ENCODE measurements around the gene DGCR8.

Gene DGCR8

DNA sequence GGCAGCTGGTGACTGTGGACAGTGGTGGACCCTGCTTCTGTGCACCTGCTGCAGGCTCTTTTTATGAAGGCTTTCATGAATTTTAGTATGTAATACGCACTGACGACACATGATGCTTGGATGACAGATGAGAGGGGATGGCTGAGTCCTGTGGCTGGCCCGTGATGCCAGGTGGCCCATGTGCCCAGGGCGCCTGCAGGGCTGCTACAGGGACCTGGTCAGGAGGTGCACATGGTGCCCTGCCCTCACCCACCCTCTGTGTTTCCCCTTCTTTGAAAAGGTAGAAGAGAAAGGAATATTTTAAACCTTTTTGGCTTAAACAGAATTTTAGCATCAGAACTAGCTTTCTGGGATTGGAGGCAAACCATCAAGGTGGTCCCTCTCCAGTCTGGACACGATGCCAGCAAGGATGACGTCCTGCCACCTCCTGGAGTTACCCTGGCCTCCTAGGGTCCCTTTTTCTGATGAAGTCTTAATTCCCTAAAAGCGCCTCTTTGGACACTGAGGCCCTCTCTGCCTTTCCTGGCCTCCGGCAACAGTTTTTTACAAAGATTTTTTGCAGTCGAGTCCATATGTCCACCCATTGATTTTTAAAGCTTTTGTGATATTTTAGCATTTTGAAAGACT, 30.4 kb downstream of the DGCR8 start:
- peak overlapping the region; percentile 87 for H3K27ac ChIP-seq
- ChIA-PET CTCF (no interaction called here), POLR2A (ENCODE audit: low non-redundant PET) (no interaction called here)
- no peak for DNase-seq (ENCODE audit: low spot score)
- TF ChIP-seq, protein P1, sequence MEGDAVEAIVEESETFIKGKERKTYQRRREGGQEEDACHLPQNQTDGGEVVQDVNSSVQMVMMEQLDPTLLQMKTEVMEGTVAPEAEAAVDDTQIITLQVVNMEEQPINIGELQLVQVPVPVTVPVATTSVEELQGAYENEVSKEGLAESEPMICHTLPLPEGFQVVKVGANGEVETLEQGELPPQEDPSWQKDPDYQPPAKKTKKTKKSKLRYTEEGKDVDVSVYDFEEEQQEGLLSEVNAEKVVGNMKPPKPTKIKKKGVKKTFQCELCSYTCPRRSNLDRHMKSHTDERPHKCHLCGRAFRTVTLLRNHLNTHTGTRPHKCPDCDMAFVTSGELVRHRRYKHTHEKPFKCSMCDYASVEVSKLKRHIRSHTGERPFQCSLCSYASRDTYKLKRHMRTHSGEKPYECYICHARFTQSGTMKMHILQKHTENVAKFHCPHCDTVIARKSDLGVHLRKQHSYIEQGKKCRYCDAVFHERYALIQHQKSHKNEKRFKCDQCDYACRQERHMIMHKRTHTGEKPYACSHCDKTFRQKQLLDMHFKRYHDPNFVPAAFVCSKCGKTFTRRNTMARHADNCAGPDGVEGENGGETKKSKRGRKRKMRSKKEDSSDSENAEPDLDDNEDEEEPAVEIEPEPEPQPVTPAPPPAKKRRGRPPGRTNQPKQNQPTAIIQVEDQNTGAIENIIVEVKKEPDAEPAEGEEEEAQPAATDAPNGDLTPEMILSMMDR (conservative IDR thresholded peaks at IDR 0.05; ENCODE audit: low read depth): no peak

GRCh38 chr22:20111045-20111688, 31.1 kb downstream of the DGCR8 start:
- H3K27ac ChIP-seq: peak overlapping the region; percentile 87
- CTCF ChIA-PET: interaction anchor here (0.6 to 0.7 kb wide), 2 partner anchors 164 to 349 kb away, joined by 3 to 4 read pairs; no protein-coding TSS in a partner anchor
- TF ChIP-seq, protein P1 (conservative IDR thresholded peaks at IDR 0.05; ENCODE audit: low read depth): peak; percentile 37
- POLR2A ChIA-PET (ENCODE audit: low non-redundant PET): interaction anchor here (0.6 kb wide), 1 partner anchor 10 kb away, joined by 3 read pairs; no protein-coding TSS in a partner anchor
- DNase-seq (ENCODE audit: low spot score): no peak

DNA sequence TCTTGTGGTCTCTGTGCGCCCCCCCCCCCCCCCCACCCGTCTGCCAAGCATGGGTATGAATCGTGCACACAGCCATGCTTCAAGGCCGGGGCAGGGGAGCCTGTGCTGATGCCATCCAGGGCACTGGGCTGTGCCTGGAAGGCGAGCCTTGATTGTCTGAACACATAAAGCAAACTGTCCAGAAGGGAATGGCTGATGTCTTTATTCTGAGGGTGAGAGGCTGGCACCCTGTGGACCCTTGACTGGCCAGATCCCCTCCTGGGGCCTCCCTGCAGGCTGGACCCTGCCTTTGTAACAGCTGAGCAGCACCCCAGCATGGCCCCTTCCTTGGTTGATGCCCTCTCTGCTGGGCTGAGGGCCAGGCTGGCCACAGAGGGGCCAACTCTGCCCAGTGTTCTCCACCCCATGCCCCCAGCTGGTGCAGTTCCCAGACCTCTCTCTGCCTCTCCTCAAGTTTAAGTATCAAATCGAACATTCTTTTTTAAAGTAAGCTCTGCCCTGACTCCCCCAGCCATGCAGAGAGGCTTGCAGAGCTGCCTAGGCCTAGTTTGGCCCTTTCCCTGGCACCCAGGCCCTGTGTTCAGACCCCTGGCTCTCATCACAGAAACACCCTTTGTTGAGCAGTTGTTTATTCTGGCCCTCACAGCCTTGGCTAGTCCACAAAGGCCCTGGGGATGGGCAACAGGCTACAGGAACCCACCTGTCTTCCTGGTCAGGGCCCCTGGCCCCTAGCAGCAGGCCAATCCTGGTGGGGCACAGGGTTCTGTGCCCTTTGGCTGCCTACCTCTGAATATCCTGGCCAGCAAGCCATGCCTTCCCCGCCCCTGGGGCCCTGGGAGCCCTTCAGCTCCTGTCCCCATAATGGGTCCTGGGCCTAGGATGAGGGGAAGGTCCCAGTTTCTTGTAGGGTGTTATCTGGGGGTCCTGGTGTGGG, 31.9 kb downstream of the DGCR8 start:
- TF ChIP-seq, protein P1 (conservative IDR thresholded peaks at IDR 0.05; ENCODE audit: low read depth): no peak
- CTCF ChIA-PET: interaction anchor here (0.6 to 0.7 kb wide), 2 partner anchors 165 to 350 kb away, joined by 3 to 4 read pairs; no protein-coding TSS in a partner anchor
- DNase-seq (ENCODE audit: low spot score): no peak
- H3K27ac ChIP-seq: peak overlapping the region; percentile 87
- POLR2A ChIA-PET (ENCODE audit: low non-redundant PET): interaction anchor here (0.6 kb wide), 1 partner anchor 11 kb away, joined by 3 read pairs; no protein-coding TSS in a partner anchor

- no peak for DNase-seq (ENCODE audit: low spot score)
- ChIA-PET POLR2A (ENCODE audit: low non-redundant PET) (no interaction called here), CTCF (no interaction called here)
- H3K27ac ChIP-seq: peak overlapping the region; percentile 87
- TF ChIP-seq, protein P1 (conservative IDR thresholded peaks at IDR 0.05; ENCODE audit: low read depth): no peak
These were observed 32.8 kb downstream of the DGCR8 start for GRCh38 chr22:20112623-20113511.

DNA sequence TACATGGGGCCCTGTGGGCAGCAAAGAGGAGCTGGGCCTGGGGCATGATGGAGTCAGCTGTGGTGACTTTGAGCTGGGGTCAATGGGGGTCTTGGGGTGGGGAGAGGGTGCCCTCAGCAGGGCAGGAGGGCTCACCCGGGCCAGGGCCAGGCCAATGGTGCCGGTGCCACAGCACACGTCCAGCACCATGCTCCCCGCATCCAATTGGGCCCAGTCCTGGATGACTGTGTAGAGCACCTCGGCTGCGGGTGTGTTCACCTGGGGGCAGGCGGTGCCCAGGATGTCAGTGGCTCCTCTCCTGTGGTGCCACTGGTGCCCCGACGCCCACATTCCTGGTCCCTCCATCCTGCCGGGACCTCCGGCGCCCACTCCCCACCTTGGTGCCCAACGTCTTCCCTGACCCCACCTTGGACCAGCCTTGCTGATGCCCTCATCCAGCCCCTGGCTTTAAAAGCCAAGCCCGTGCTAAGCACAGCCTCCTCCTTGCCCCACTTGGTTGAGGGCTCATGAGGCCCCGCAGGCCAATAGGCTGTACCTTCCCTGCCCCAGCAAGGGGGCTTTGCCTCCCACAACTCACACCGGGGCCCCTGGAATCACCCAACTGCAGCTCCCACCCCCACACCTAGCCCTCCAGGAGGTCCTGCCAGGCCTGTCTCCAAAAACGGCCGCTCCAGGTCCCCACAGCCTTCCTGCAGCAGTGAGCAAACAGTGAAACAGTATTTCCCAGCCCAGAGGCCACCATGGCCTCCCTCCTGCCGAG, 33.7 kb downstream of the DGCR8 start:
- POLR2A ChIA-PET (ENCODE audit: low non-redundant PET): no interaction called here
- CTCF ChIA-PET: no interaction called here
- TF ChIP-seq, protein P1 (conservative IDR thresholded peaks at IDR 0.05; ENCODE audit: low read depth): no peak
- DNase-seq (ENCODE audit: low spot score): no peak
- peak overlapping the region; percentile 87 for H3K27ac ChIP-seq
